ENCODE data around the gene TPPP.
"Not testable (repeated sequence)": the region's sequence is repeated elsewhere in the genome, so short reads cannot be mapped to it uniquely, and the experiment has no call there.

The TPPP gene

DNA sequence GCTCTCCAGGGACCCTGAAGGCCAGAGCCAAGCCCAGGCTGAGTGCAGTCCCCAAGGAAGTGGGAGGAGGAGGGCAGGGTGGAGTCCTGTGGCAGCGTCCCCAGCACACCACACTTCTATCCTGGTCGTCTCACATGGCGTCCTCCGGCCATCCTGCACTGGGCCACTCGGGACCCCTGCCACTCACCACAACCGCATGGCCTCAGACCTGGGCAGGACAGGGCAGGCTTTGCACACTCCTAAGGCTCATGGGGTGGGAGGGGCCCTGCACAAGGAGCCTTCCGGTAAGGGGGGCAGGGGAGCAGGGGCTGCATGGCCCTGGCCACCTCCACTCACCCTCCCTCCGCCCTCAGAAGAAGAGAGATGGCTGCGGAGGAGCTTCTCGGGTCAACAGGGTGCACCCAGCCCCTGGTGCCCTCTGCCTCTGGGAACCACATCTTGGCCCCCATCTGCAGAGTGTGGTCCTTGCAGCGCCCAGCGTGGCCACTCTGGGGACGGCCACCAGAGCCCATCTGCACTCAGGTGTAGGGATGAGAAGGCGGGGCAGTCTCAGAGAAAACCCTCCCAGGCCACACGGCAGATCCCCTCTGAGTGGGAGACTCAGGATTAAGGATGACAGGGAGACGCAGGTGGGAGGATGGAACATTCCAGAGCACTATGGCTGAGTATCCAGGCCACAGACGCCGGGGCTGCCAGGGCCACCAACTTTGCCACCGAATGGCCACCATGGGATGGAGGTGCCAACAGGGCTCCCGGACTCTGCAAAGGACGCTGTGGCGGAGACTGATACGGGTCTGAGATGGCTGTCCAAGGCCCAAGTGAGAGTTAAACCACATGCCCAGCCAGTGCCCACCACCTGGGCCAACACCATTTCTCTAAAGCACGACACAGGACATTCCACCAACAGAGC, 7.6 kb downstream of the TPPP start:
- H3K9me2 ChIP-seq (replicated peaks; ENCODE audit: insufficient read depth, low read length), result no peaks in the 10 kb centered on the region
- H3K79me2 ChIP-seq (ENCODE audit: insufficient read depth, low read length), result no peaks in the 10 kb centered on the region
- TF ChIP-seq, protein P1, sequence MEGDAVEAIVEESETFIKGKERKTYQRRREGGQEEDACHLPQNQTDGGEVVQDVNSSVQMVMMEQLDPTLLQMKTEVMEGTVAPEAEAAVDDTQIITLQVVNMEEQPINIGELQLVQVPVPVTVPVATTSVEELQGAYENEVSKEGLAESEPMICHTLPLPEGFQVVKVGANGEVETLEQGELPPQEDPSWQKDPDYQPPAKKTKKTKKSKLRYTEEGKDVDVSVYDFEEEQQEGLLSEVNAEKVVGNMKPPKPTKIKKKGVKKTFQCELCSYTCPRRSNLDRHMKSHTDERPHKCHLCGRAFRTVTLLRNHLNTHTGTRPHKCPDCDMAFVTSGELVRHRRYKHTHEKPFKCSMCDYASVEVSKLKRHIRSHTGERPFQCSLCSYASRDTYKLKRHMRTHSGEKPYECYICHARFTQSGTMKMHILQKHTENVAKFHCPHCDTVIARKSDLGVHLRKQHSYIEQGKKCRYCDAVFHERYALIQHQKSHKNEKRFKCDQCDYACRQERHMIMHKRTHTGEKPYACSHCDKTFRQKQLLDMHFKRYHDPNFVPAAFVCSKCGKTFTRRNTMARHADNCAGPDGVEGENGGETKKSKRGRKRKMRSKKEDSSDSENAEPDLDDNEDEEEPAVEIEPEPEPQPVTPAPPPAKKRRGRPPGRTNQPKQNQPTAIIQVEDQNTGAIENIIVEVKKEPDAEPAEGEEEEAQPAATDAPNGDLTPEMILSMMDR (IDR thresholded peaks at IDR 0.05; ENCODE audit: insufficient read depth, low read length, poor library complexity, severe bottlenecking), result no peak
- TF ChIP-seq EZH2phosphoT487 (conservative IDR thresholded peaks at IDR 0.05; ENCODE audit: low read length), result no peak
- H3K4me2 ChIP-seq (ENCODE audit: low read depth, low read length, poor library complexity, severe bottlenecking), result no peak overlapping the region
- no peaks in the 10 kb centered on the region for H3K27me3 ChIP-seq (ENCODE audit: low read length)
- H3K4me3 ChIP-seq (ENCODE audit: insufficient read depth, low read length, poor library complexity, severe bottlenecking), result no peak overlapping the region
- no peak overlapping the region for H2AFZ ChIP-seq (ENCODE audit: low read depth, low read length, severe bottlenecking)
- no peaks in the 10 kb centered on the region for H3F3A ChIP-seq (ENCODE audit: insufficient read depth)
- no peaks in the 10 kb centered on the region for H4K20me1 ChIP-seq (ENCODE audit: low read depth, low read length)
- no peak overlapping the region for H3K9ac ChIP-seq (ENCODE audit: low read length)
- H3K36me3 ChIP-seq (ENCODE audit: low read length), result no peaks in the 10 kb centered on the region
- H3K27ac ChIP-seq (ENCODE audit: low read depth, low read length), result no peak overlapping the region
- H3K9me3 ChIP-seq (ENCODE audit: insufficient read depth, low read length), result no peaks in the 10 kb centered on the region

DNA sequence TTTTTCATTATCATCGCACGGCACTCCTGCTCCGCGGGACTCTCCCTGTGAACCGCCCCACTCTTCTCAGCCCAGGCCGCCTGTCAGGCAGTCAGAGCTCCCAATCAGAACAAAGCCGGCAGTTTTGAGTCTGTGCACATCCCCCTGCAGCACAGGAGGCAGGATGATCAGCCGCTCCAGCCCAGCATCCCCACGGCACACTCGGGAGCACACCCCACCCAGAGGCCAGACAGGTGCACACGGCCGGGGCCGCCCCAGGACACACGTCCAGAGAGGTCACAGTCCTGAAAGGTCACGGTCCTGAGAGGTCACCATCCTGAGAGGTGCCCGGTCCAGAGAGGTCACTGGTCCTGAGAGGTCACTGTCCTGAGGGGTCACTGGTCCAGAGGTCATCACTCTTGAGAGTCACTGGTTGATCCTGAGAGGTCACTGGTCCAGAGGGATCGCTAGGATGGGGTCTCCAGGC, 8.4 kb downstream of the TPPP start:
- no peak overlapping the region for H3K4me3 ChIP-seq (ENCODE audit: insufficient read depth, low read length, poor library complexity, severe bottlenecking)
- H3K27ac ChIP-seq (ENCODE audit: low read depth, low read length), result no peak overlapping the region
- no peaks in the 10 kb centered on the region for H4K20me1 ChIP-seq (ENCODE audit: low read depth, low read length)
- H3K9ac ChIP-seq (ENCODE audit: low read length), result no peak overlapping the region
- no peaks in the 10 kb centered on the region for H3K27me3 ChIP-seq (ENCODE audit: low read length)
- no peaks in the 10 kb centered on the region for H3K9me3 ChIP-seq (ENCODE audit: insufficient read depth, low read length)
- no peaks in the 10 kb centered on the region for H3K79me2 ChIP-seq (ENCODE audit: insufficient read depth, low read length)
- H2AFZ ChIP-seq (ENCODE audit: low read depth, low read length, severe bottlenecking), result no peak overlapping the region
- TF ChIP-seq, protein P1 (IDR thresholded peaks at IDR 0.05; ENCODE audit: insufficient read depth, low read length, poor library complexity, severe bottlenecking), result no peak
- TF ChIP-seq EZH2phosphoT487 (conservative IDR thresholded peaks at IDR 0.05; ENCODE audit: low read length), result no peak
- no peaks in the 10 kb centered on the region for H3F3A ChIP-seq (ENCODE audit: insufficient read depth)
- H3K9me2 ChIP-seq (replicated peaks; ENCODE audit: insufficient read depth, low read length), result no peaks in the 10 kb centered on the region
- no peak overlapping the region for H3K4me2 ChIP-seq (ENCODE audit: low read depth, low read length, poor library complexity, severe bottlenecking)
- H3K36me3 ChIP-seq (ENCODE audit: low read length), result no peaks in the 10 kb centered on the region

DNA sequence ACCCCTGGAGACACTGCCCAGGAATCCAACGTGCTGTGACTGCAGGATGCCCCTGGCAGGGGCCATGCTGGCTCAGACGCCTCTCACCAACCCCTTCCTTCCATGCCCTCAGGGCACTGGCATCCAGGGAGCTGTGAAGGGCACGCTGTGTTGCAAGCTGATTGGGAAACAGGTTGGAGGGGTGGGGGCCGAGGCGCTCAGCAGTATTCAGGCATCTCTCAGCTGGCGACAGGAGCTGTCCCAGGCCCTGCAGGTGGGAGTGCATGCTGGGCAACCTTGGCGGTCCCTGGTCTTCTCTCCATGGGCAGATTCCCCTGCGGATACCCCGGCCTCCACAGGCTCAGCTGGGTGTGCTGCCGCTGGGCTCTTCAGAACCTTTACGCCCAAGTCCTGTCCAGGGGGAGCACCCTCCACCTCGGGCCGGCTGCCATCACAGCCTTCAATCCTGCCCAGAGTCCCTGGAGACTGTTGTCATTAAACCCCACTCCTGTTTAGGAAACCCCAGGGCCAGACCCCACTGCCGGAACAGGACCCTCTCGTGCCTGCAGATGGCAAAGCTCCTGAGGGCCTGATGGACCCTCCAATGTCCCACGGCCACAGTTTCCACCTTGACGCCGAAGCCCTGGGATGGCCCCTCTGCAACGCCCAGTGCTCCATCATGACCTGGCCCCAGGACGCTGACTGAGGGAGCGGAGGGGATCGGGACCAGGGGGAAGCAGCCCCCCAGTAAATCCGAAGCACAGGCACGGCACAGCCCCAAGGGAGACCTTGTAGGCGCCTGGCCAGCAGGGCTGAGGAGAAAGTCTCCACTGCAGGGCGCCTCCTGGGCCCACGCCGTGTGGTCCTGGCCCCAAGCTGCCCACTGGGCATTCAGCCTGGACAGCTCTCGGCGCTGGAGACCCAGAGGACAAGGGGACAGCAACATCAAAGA, 9.3 kb downstream of the TPPP start:
- H2AFZ ChIP-seq (ENCODE audit: low read depth, low read length, severe bottlenecking), result no peak overlapping the region
- no peak overlapping the region for H3K4me3 ChIP-seq (ENCODE audit: insufficient read depth, low read length, poor library complexity, severe bottlenecking)
- TF ChIP-seq EZH2phosphoT487 (conservative IDR thresholded peaks at IDR 0.05; ENCODE audit: low read length), result no peak
- TF ChIP-seq, protein P1 (IDR thresholded peaks at IDR 0.05; ENCODE audit: insufficient read depth, low read length, poor library complexity, severe bottlenecking), result no peak
- no peaks in the 10 kb centered on the region for H3K79me2 ChIP-seq (ENCODE audit: insufficient read depth, low read length)
- no peak overlapping the region for H3K4me2 ChIP-seq (ENCODE audit: low read depth, low read length, poor library complexity, severe bottlenecking)
- H4K20me1 ChIP-seq (ENCODE audit: low read depth, low read length), result no peaks in the 10 kb centered on the region
- H3K36me3 ChIP-seq (ENCODE audit: low read length), result no peaks in the 10 kb centered on the region
- no peaks in the 10 kb centered on the region for H3K9me3 ChIP-seq (ENCODE audit: insufficient read depth, low read length)
- H3K9me2 ChIP-seq (replicated peaks; ENCODE audit: insufficient read depth, low read length), result no peaks in the 10 kb centered on the region
- H3K9ac ChIP-seq (ENCODE audit: low read length), result no peak overlapping the region
- no peaks in the 10 kb centered on the region for H3K27me3 ChIP-seq (ENCODE audit: low read length)
- no peak overlapping the region for H3K27ac ChIP-seq (ENCODE audit: low read depth, low read length)
- H3F3A ChIP-seq (ENCODE audit: insufficient read depth), result no peaks in the 10 kb centered on the region

DNA sequence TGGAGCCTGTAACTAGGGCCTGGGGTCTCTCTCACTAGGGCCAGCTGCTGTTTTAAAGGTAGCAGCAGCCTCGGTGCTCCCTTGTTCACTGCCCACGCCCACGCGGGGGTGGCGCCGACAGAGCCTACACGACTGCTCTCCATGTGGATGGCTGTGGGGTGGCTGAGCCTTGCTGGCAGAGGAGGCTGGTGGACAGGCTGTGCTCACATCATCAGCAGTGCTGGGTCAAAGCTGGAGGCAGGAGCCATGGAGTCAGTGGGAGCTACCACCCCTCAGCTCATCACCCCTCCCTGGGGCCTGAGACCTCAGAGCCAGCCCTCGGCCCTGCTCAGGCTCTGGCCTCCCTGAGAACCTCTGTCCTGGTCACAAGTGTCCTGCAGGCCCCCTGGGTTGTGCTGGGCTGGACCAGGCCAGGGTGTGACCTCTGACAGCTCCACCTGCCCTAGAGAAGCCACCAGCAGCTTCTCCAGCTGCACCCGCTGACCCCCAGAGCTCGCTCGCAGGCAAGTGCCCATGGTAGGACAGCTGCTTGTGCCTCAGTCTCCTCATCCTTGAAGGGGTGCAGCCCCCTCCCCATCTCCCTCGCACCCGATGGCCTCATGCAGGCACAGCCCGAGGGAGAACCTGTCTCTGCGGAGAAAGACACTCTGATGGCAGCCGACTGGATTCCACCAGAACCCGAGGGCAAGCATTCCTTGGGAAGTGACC, 10.3 kb downstream of the TPPP start:
- H3K4me2 ChIP-seq (ENCODE audit: low read depth, low read length, poor library complexity, severe bottlenecking); H4K20me1 ChIP-seq (ENCODE audit: low read depth, low read length); H3K27me3 ChIP-seq (ENCODE audit: low read length): not testable (repeated sequence)

DNA sequence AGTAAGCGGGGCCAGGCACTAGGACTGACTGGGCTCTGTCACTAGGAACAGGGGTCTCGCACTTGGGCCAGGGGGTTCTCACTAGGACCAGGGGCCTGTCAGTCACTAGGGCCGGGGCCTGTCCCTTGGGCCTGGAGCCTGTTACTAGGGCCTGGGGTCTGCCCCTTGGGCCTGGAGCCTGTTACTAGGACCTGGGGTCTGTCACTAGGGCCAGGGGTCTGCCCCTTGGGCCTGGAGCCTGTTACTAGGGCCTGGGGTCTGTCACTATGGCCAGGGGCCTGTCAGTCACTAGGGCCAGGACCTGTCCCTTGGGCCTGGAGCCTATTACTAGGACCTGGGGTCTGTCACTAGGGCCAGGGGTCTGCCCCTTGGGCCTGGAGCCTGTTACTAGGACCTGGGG, 10.9 kb downstream of the TPPP start:
- not testable (repeated sequence) for H3K36me3 ChIP-seq (ENCODE audit: low read length); H3K4me3 ChIP-seq (ENCODE audit: insufficient read depth, low read length, poor library complexity, severe bottlenecking); H3K9me2 ChIP-seq (replicated peaks; ENCODE audit: insufficient read depth, low read length); H4K20me1 ChIP-seq (ENCODE audit: low read depth, low read length); H3K79me2 ChIP-seq (ENCODE audit: insufficient read depth, low read length); H3K27ac ChIP-seq (ENCODE audit: low read depth, low read length); H3K9ac ChIP-seq (ENCODE audit: low read length); H3K27me3 ChIP-seq (ENCODE audit: low read length); H2AFZ ChIP-seq (ENCODE audit: low read depth, low read length, severe bottlenecking); H3K4me2 ChIP-seq (ENCODE audit: low read depth, low read length, poor library complexity, severe bottlenecking); H3F3A ChIP-seq (ENCODE audit: insufficient read depth); H3K9me3 ChIP-seq (ENCODE audit: insufficient read depth, low read length)

More for the DNA sequence above, 10.3 kb downstream of the TPPP start:
- not testable (repeated sequence) for H2AFZ ChIP-seq (ENCODE audit: low read depth, low read length, severe bottlenecking); H3K4me3 ChIP-seq (ENCODE audit: insufficient read depth, low read length, poor library complexity, severe bottlenecking); H3K9me2 ChIP-seq (replicated peaks; ENCODE audit: insufficient read depth, low read length); H3K36me3 ChIP-seq (ENCODE audit: low read length); H3F3A ChIP-seq (ENCODE audit: insufficient read depth); H3K9me3 ChIP-seq (ENCODE audit: insufficient read depth, low read length); H3K79me2 ChIP-seq (ENCODE audit: insufficient read depth, low read length); H3K27ac ChIP-seq (ENCODE audit: low read depth, low read length); H3K9ac ChIP-seq (ENCODE audit: low read length)
